Naive B cell (primary cell): Measurements from ENCODE around the gene LCE7A. TPM values are rescaled to one million over a fixed set of nuclear protein-coding genes. Genes with fewer than 3 reads are reported as not detected.
A peak's percentile ranks its signal among the peaks of the same experiment; 100 is the strongest.

Experiments used
- ATAC-seq, 2 donors: fragments of 150-1000 bp; cut with Tn5 transposase; 2 replicates each; pipeline ENCODE4 v1.10.0; 2021; ENCODE audit warnings: low read depth in 2 of 2, mild to moderate bottlenecking in 2 of 2, moderate library complexity in 2 of 2
- DNase-seq: peaks from one replicate; pipeline ENCODE4 v3.0.0; 2022
- H3K27ac Mint-ChIP-seq, 6 donors: one replicate each; pipeline ENCODE4 v1.8.0; 2020 to 2022; ENCODE audit warnings: mild to moderate bottlenecking in 6 of 6, mixed read lengths in 6 of 6, moderate library complexity in 5 of 6, inconsistent platforms in 2 of 6
- H3K27me3 Mint-ChIP-seq, 3 donors: one replicate each; pipeline ENCODE4 v1.8.0; 2021 to 2022; ENCODE audit warnings: mixed read lengths in 3 of 3, mild to moderate bottlenecking in 1 of 3
- H3K36me3 Mint-ChIP-seq, 2 donors: one replicate each; pipeline ENCODE4 v1.8.0; 2020 to 2022; ENCODE audit warnings: mixed read lengths in 2 of 2, inconsistent platforms in 1 of 2, mild to moderate bottlenecking in 1 of 2
- H3K4me1 Mint-ChIP-seq, 3 donors: one replicate each; pipeline ENCODE4 v1.8.0; 2020 to 2022; ENCODE audit warnings: mixed read lengths in 3 of 3, inconsistent platforms in 1 of 3, mild to moderate bottlenecking in 1 of 3, moderate library complexity in 1 of 3
- H3K4me3 Mint-ChIP-seq, 8 donors: one replicate each; pipeline ENCODE4 v1.8.0; 2020 to 2022; ENCODE audit warnings: mild to moderate bottlenecking in 8 of 8, mixed read lengths in 8 of 8, moderate library complexity in 8 of 8, inconsistent platforms in 2 of 8
- H3K9me3 Mint-ChIP-seq, 7 donors: one replicate each; pipeline ENCODE4 v1.8.0; 2020 to 2022; ENCODE audit warnings: mixed read lengths in 7 of 7, mild to moderate bottlenecking in 5 of 7, inconsistent platforms in 2 of 7, moderate library complexity in 1 of 7
- polyA plus RNA-seq, 6 donors: library from polyadenylated mRNA; unstranded; fragments of 300-500 nt; fragmentation: Illumina TruSeq; gene quantifications; one replicate each; pipeline ENCODE4 v1.2.3, GENCODE V29; 2021; ENCODE audit warnings: low read depth in 6 of 6

The LCE7A gene, protein sequence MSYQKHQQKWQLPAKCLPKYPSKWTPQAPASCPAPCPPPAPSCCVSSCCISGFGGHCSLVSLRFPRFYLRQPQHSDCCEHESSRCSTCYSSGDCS
- not detected for polyA plus RNA-seq

GRCh38 chr1:152859696-152860095 is at the start of gene LCE7A:
Gene LCE7A (plus strand): TSS chr1:152859996. CDS start chr1:152860698, 702 bp downstream.
- peak within 1 kb of the TSS in 1 of 6 donors; percentile 17 for H3K27ac Mint-ChIP-seq
- peaks cover 12 to 21% (median 16%) of the 10 kb centered on the region in 3 donors for H3K27me3 Mint-ChIP-seq
- no peaks in the 10 kb centered on the region for H3K9me3 Mint-ChIP-seq
- H3K4me1 Mint-ChIP-seq: no peaks in the 10 kb centered on the region
- ATAC-seq (no peak), DNase-seq (no peak)
- no peak within 1 kb of the TSS for H3K4me3 Mint-ChIP-seq
- no peaks in the 10 kb centered on the region for H3K36me3 Mint-ChIP-seq

- DNase-seq (no peak), ATAC-seq (no peak)
- H3K27ac Mint-ChIP-seq: peak overlapping the region in 1 of 6 donors; percentile 58
- peaks cover 18 to 33% (median 32%) of the 10 kb centered on the region in 3 donors for H3K27me3 Mint-ChIP-seq
- H3K9me3 Mint-ChIP-seq: peaks cover 0 to 10% (median 0%) of the 10 kb centered on the region in 7 donors
- no peak overlapping the region for H3K4me3 Mint-ChIP-seq
- no peaks in the 10 kb centered on the region for H3K36me3 Mint-ChIP-seq
- no peaks in the 10 kb centered on the region for H3K4me1 Mint-ChIP-seq
Observed at GRCh38 chr1:152811050-152811449, 48.7 kb upstream of the LCE7A start.

- Mint-ChIP-seq H3K4me1 (no peaks in the 10 kb centered on the region), H3K27ac (peak within 1 kb of the TSS in 1 of 6 donors; percentile 58), H3K4me3 (peak within 1 kb of the TSS in 1 of 8 donors; percentile 63), H3K9me3 (peaks cover 0 to 10% (median 0%) of the 10 kb centered on the region in 7 donors), H3K27me3 (peaks cover 20 to 34% (median 28%) of the 10 kb centered on the region in 3 donors), H3K36me3 (no peaks in the 10 kb centered on the region)
- DNase-seq: no peak
- no peak for ATAC-seq
Observed at GRCh38 chr1:152811671-152812070, 48.1 kb upstream of the LCE7A start, which contains the start of gene LCE1B. Gene LCE1B (plus strand): TSS chr1:152811971. CDS start chr1:152812447, 476 bp downstream.

GRCh38 chr1:152817309-152817708 is 42.5 kb upstream of the LCE7A start:
- H3K36me3 Mint-ChIP-seq: no peaks in the 10 kb centered on the region
- DNase-seq (no peak), ATAC-seq (no peak)
- peaks cover 0 to 4% (median 4%) of the 10 kb centered on the region in 3 donors for H3K4me1 Mint-ChIP-seq
- peaks cover 0 to 10% (median 0%) of the 10 kb centered on the region in 7 donors for H3K9me3 Mint-ChIP-seq
- H3K27me3 Mint-ChIP-seq: peaks cover 17 to 34% (median 33%) of the 10 kb centered on the region in 3 donors
- H3K27ac Mint-ChIP-seq: no peak overlapping the region
- no peak overlapping the region for H3K4me3 Mint-ChIP-seq

GRCh38 chr1:152823294-152823693 is 36.5 kb upstream of the LCE7A start:
- ATAC-seq (no peak), DNase-seq (no peak)
- Mint-ChIP-seq H3K4me3 (no peak overlapping the region), H3K4me1 (peaks cover 0 to 4% (median 4%) of the 10 kb centered on the region in 3 donors), H3K9me3 (peaks cover 0 to 7% (median 0%) of the 10 kb centered on the region in 7 donors), H3K36me3 (no peaks in the 10 kb centered on the region), H3K27me3 (peaks cover 25 to 35% (median 25%) of the 10 kb centered on the region in 3 donors), H3K27ac (no peak overlapping the region)

GRCh38 chr1:152824964-152825363 is 34.8 kb upstream of the LCE7A start:
- no peaks in the 10 kb centered on the region for H3K36me3 Mint-ChIP-seq
- no peak for ATAC-seq
- no peak overlapping the region for H3K4me3 Mint-ChIP-seq
- H3K4me1 Mint-ChIP-seq: peaks cover 0 to 4% (median 4%) of the 10 kb centered on the region in 3 donors
- H3K9me3 Mint-ChIP-seq: peaks cover 0 to 4% (median 0%) of the 10 kb centered on the region in 7 donors
- no peak for DNase-seq
- peaks cover 31 to 46% (median 32%) of the 10 kb centered on the region in 3 donors for H3K27me3 Mint-ChIP-seq
- H3K27ac Mint-ChIP-seq: no peak overlapping the region

GRCh38 chr1:152827173-152827572 is 32.6 kb upstream of the LCE7A start, which contains the start of gene LCE1A:
Gene LCE1A (plus strand): TSS chr1:152827473. CDS start chr1:152827473, 0 bp downstream.
- H3K9me3 Mint-ChIP-seq: peaks cover 0 to 5% (median 1%) of the 10 kb centered on the region in 7 donors
- no peaks in the 10 kb centered on the region for H3K36me3 Mint-ChIP-seq
- peak within 1 kb of the TSS in 1 of 8 donors; percentile 6 for H3K4me3 Mint-ChIP-seq
- H3K27ac Mint-ChIP-seq: no peak within 1 kb of the TSS
- peaks cover 32 to 49% (median 43%) of the 10 kb centered on the region in 3 donors for H3K27me3 Mint-ChIP-seq
- DNase-seq: no peak
- no peaks in the 10 kb centered on the region for H3K4me1 Mint-ChIP-seq
- no peak for ATAC-seq

DNA sequence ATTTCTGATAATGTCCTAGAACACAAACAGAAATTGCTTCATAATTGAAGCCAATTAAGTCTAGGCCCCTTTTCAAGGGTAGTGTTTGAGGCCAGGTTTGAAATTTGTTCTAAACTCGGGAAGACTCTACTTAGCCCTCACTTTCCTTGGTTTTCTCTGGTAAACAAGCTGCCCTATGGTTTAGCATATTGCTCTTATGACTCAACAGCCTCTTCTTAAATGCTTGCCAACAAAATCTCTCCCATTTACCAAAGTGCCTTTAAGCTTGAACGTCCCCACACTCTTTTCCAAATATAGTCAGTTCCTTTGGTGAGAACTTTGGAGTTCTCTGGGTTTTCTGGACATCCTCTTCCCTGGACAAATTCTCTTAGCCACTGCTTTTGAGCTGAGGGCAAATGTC is 22.9 kb upstream of the LCE7A start:
- Mint-ChIP-seq H3K4me3 (no peak overlapping the region), H3K36me3 (no peaks in the 10 kb centered on the region), H3K27me3 (peaks cover 10 to 24% (median 15%) of the 10 kb centered on the region in 3 donors), H3K9me3 (peaks cover 0 to 9% (median 7%) of the 10 kb centered on the region in 7 donors), H3K4me1 (no peaks in the 10 kb centered on the region), H3K27ac (no peak overlapping the region)
- ATAC-seq (no peak), DNase-seq (no peak)

DNA sequence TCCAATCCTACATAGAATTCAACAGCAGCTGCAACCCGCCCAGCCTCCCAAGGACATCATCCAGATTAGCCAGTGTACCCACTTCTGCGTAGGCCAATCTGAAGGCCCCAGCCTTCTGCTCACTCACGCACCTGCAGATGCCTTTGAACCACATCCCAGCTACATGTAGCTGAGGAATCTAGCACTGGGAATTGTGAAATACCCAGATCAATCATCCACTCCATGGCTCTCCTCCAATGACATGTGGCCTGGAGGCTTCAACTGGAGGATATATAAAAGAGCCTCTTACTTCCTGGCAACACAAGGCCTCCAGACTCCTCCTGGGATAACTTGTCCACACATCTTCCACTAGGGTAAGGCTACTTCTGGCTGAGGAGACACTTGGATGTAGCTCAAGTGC is 17.2 kb upstream of the LCE7A start, which contains the start of gene LCE6A:
Gene LCE6A, plus strand, starts transcription at position 301 of the 400 bp plus-strand sequence. CDS start 665 bp downstream, outside the sequence.
- no peaks in the 10 kb centered on the region for H3K9me3 Mint-ChIP-seq
- no peak within 1 kb of the TSS for H3K4me3 Mint-ChIP-seq
- ATAC-seq: no peak
- peak within 1 kb of the TSS in 1 of 6 donors; percentile 12 for H3K27ac Mint-ChIP-seq
- no peak for DNase-seq
- H3K36me3 Mint-ChIP-seq: peaks cover 0 to 4% of the 10 kb centered on the region in 2 donors
- H3K27me3 Mint-ChIP-seq: peaks cover 20 to 33% (median 32%) of the 10 kb centered on the region in 3 donors
- H3K4me1 Mint-ChIP-seq: no peaks in the 10 kb centered on the region

GRCh38 chr1:152855661-152856060 is 4.1 kb upstream of the LCE7A start:
- Mint-ChIP-seq H3K27ac (no peak overlapping the region), H3K4me1 (no peaks in the 10 kb centered on the region), H3K36me3 (no peaks in the 10 kb centered on the region), H3K9me3 (no peaks in the 10 kb centered on the region), H3K4me3 (no peak overlapping the region), H3K27me3 (peaks cover 5 to 23% (median 22%) of the 10 kb centered on the region in 3 donors)
- no peak for ATAC-seq
- no peak for DNase-seq

DNA sequence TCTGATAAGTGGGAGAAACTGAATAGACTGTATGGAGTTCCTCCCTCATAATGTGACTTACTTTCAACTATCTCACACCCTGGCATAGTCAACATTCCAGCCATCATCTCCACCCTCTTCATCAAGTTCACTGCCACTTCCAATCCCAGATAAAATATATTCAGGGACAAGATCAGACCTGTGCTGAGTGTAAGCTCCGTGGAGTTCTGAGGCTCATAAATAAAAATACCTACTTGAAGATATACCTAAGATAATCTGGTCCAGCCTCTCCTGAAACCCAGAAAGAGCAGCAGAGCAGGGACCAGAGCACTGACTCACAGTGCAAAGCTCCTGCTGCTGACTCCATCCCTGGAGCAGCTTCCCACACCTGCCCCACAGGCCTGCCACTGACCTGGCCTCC is 1.7 kb upstream of the LCE7A start:
- Mint-ChIP-seq H3K27me3 (peaks cover 16 to 23% (median 21%) of the 10 kb centered on the region in 3 donors), H3K9me3 (no peaks in the 10 kb centered on the region), H3K4me1 (no peaks in the 10 kb centered on the region), H3K36me3 (no peaks in the 10 kb centered on the region), H3K27ac (no peak overlapping the region), H3K4me3 (no peak overlapping the region)
- DNase-seq: no peak
- no peak for ATAC-seq

DNA sequence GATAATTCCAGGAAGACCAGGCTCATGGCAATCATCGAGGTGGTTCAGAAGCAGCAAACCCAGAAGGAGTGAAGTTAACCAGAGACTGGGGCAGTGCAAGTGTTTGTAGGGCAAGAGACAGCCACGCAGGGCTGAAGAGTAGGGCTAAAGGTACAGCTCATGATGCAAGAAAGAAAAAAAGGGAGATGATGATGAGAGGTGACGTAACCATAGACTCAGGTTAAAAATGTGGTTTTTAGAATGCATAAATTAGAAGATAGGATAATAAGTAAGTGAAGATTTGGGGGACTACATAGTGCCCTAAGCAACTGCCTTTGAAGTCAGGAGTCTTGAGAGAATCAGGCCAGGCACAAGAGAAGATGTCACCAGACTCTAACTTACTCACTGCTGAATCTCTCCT is 333 bp downstream of the LCE7A start:
- ATAC-seq: no peak
- H3K27ac Mint-ChIP-seq: no peak overlapping the region
- no peaks in the 10 kb centered on the region for H3K36me3 Mint-ChIP-seq
- H3K4me3 Mint-ChIP-seq: no peak overlapping the region
- H3K4me1 Mint-ChIP-seq: no peaks in the 10 kb centered on the region
- peaks cover 12 to 21% (median 16%) of the 10 kb centered on the region in 3 donors for H3K27me3 Mint-ChIP-seq
- H3K9me3 Mint-ChIP-seq: no peaks in the 10 kb centered on the region
- DNase-seq: no peak

GRCh38 chr1:152861374-152861773 is 1.6 kb downstream of the LCE7A start:
- no peaks in the 10 kb centered on the region for H3K36me3 Mint-ChIP-seq
- peaks cover 12 to 21% (median 16%) of the 10 kb centered on the region in 3 donors for H3K27me3 Mint-ChIP-seq
- H3K27ac Mint-ChIP-seq: no peak overlapping the region
- DNase-seq (no peak), ATAC-seq (no peak)
- H3K4me1 Mint-ChIP-seq: no peaks in the 10 kb centered on the region
- no peak overlapping the region for H3K4me3 Mint-ChIP-seq
- no peaks in the 10 kb centered on the region for H3K9me3 Mint-ChIP-seq

DNA sequence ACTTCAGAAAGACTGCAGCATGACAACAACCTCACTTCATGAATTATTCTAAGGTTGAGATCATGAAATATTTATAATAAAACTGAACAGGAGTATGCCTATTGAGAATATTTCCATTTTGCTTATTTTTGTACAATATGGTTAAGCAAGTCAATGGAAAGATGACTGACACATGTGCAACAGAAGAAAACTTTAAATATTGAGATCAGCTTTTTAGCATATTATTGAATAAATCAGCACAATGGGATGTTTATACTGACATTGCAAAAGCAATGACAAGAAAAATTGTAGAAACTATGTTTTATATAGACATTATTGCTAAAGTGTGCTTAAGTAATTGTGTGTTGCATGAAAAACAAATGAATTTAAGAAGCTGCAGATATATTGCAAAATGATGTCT is 4.6 kb downstream of the LCE7A start:
- Mint-ChIP-seq H3K36me3 (no peaks in the 10 kb centered on the region), H3K9me3 (no peaks in the 10 kb centered on the region), H3K27me3 (peaks cover 0 to 16% (median 11%) of the 10 kb centered on the region in 3 donors), H3K4me1 (no peaks in the 10 kb centered on the region), H3K27ac (no peak overlapping the region), H3K4me3 (no peak overlapping the region)
- DNase-seq (no peak), ATAC-seq (no peak)
